Panc1 (cell line): ENCODE measurements around the gene PIK3IP1. TPM values are rescaled to one million over a fixed set of nuclear protein-coding genes. Genes with fewer than 3 reads are reported as not detected.

ENCODE experiments used
- ATAC-seq: fragments of 200-7000 bp; cut with Tn5 transposase; 2 replicates; pipeline ENCODE4 v1.9.1; 2020; ENCODE audit warnings: mild to moderate bottlenecking, moderate library complexity
- BruUV-seq: library from RNA; stranded (reverse); fragments of 400-500 nt; replicated peaks from 2 replicates; lab custom pipeline; 2021; lab: Mats Ljungman, UMichigan
- CTCF ChIA-PET: fragments of 300-600 bp; sonication (Branson Sonifier 250); formaldehyde crosslinking; loops from one replicate; lab custom pipeline; 2022; ENCODE audit warnings: antibody characterized with exemption; lab: Charles Lee
- POLR2A ChIA-PET: fragments of 300-600 bp; sonication (Branson Sonifier 250); formaldehyde crosslinking; loops from one replicate; lab custom pipeline; 2022; ENCODE audit warnings: antibody characterized with exemption; lab: Charles Lee
- DNase-seq: peaks from one replicate; pipeline ENCODE4 v3.0.0-alpha.2; 2010; ENCODE audit warnings: low read depth, low spot score
- H3K27ac ChIP-seq: 2 replicates; pipeline ENCODE4 v1.5.1; 2011; ENCODE audit warnings: mild to moderate bottlenecking, low read length, inconsistent platforms
- H3K27me3 ChIP-seq: fragments of 200-500 bp; sonication (Bioruptor generic); 2 replicates; pipeline ENCODE4 v1.6.0; 2014; ENCODE audit warnings: low read length, inconsistent platforms; ENCODE audit not compliant: control insufficient read depth, insufficient read depth
- H3K36me3 ChIP-seq: fragments of 200-500 bp; sonication (Bioruptor generic); 2 replicates; pipeline ENCODE4 v1.5.1; 2014; ENCODE audit warnings: inconsistent platforms, mild to moderate bottlenecking, low read length, moderate library complexity; ENCODE audit not compliant: control insufficient read depth, insufficient read depth
- H3K4me1 ChIP-seq: 2 replicates; pipeline ENCODE4 v1.5.1; 2011; ENCODE audit warnings: inconsistent platforms, mild to moderate bottlenecking, low read length, moderate library complexity; ENCODE audit not compliant: control insufficient read depth, insufficient read depth
- H3K4me3 ChIP-seq, 2 experiments: 2 replicates each; pipeline ENCODE4 v1.5.1; 2011 to 2012; ENCODE audit warnings: low read depth in 2 of 2, low read length in 2 of 2, mild to moderate bottlenecking in 2 of 2, inconsistent platforms in 1 of 2, moderate library complexity in 1 of 2
- H3K9me3 ChIP-seq: fragments of 200-500 bp; sonication (Bioruptor generic); 2 replicates; pipeline ENCODE4 v1.5.1; 2014; ENCODE audit warnings: low read depth, mild to moderate bottlenecking, inconsistent platforms, low read length, moderate library complexity; ENCODE audit not compliant: control insufficient read depth, insufficient read depth
- CTCF ChIP-seq: fragments of 450-650 bp; IDR thresholded peaks from 2 replicates; pipeline ENCODE4 v1.5.1; 2017; ENCODE audit warnings: mild to moderate bottlenecking
- POLR2AphosphoS5 ChIP-seq: IDR thresholded peaks from 2 replicates; pipeline ENCODE4 v1.6.1; 2012; ENCODE audit warnings: mild to moderate bottlenecking, low read depth, low read length, moderate library complexity
- REST ChIP-seq, 2 experiments: IDR thresholded peaks; 2 replicates each; pipeline ENCODE4 v1.6.1; 2011 to 2012; ENCODE audit warnings: low read depth in 2 of 2, control low read depth in 1 of 2, low read length in 1 of 2, mild to moderate bottlenecking in 1 of 2, moderate library complexity in 1 of 2; ENCODE audit not compliant: insufficient read depth in 1 of 2
- SIN3A ChIP-seq: IDR thresholded peaks from 2 replicates; pipeline ENCODE4 v1.6.1; 2012; ENCODE audit warnings: low read depth, mild to moderate bottlenecking, low read length, moderate library complexity, borderline replicate concordance; ENCODE audit not compliant: insufficient read depth
- TCF7L2 ChIP-seq: IDR thresholded peaks from 2 replicates; pipeline ENCODE4 v1.6.1; 2011; ENCODE audit warnings: mild to moderate bottlenecking, low read depth, low read length, inconsistent platforms
- in situ Hi-C: cut with HindIII; loops from 2 replicates; pipeline ENCODE4 v1.10.0; 2016; ENCODE audit warnings: low sequenced_read_pairs, low pct_unique_long_range_greater_than_20kb
- intact Hi-C: fragments of 100-400 bp; cut with micrococcal nuclease; formaldehyde crosslinking; loops from one replicate; pipeline ENCODE4 v1.10.0; 2022; ENCODE audit not compliant: unreplicated experiment
- total RNA-seq: library from RNA; stranded (reverse); gene quantifications from one replicate; pipeline ENCODE4 v1.2.1, GENCODE V29; 2021; ENCODE audit not compliant: unreplicated experiment

The PIK3IP1 gene
- total RNA-seq, 1 experiment from 2014 or later: 3.6 TPM

- H3K36me3 ChIP-seq: no peaks in the 10 kb centered on the region
Measured at GRCh38 chr22:31263896-31264640, 28.2 kb downstream of the PIK3IP1 start.

More at GRCh38 chr22:31263896-31264640, 28.2 kb downstream of the PIK3IP1 start:
- Histone ChIP-seq H3K9me3 (no peaks in the 10 kb centered on the region), H3K4me3 (no peak overlapping the region), H3K27me3 (no peaks in the 10 kb centered on the region), H3K27ac (no peak overlapping the region), H3K4me1 (no peaks in the 10 kb centered on the region)
- TF ChIP-seq SIN3A (no peak), CTCF (no peak), POLR2AphosphoS5 (no peak), REST (IDR thresholded peaks at IDR 0.05; ENCODE audit: insufficient read depth in 1 of 2, low read depth in 2 of 2, low read length in 1 of 2) (no peak), TCF7L2 (no peak)
- POLR2A ChIA-PET: no interaction called here
- DNase-seq (no peak), ATAC-seq (no peak)
- CTCF ChIA-PET: no interaction called here
- no TSS peak for BruUV-seq
- intact Hi-C loops: no loop called here
- in situ Hi-C loops: no loop called here
